Putamen (tissue), 1 donor: ENCODE measurements around the gene MMP1.
A peak's percentile ranks its signal among the peaks of the same experiment; 100 is the strongest.
"Not testable (repeated sequence)": the region's sequence is repeated elsewhere in the genome, so short reads cannot be mapped to it uniquely, and the experiment has no call there.

Source experiments
- DNase-seq: peaks from one replicate; pipeline ENCODE4 v3.0.0-alpha.2; 2016; ENCODE audit warnings: low spot score

The MMP1 gene

GRCh38 chr11:102760344-102761035 lies 37.5 kb downstream of the MMP1 start:
- DNase-seq: peak; percentile 68

- DNase-seq: no peak
Observed at GRCh38 chr11:102757823-102758549, 40.0 kb downstream of the MMP1 start.

- no peak for DNase-seq
Observed at GRCh38 chr11:102753267-102753666, 44.7 kb downstream of the MMP1 start.

- no peak for DNase-seq
Observed at GRCh38 chr11:102751673-102752072, 46.3 kb downstream of the MMP1 start.

- no peak for DNase-seq
Observed at GRCh38 chr11:102749101-102749722, 48.7 kb downstream of the MMP1 start.

GRCh38 chr11:102746746-102747578 lies 51.0 kb downstream of the MMP1 start:
- DNase-seq: not testable (repeated sequence)
